Retina (tissue), 1 donor: ENCODE data around the gene RGS9.
"Not testable (repeated sequence)": the region's sequence is repeated elsewhere in the genome, so short reads cannot be mapped to it uniquely, and the experiment has no call there.

Source experiments
- DNase-seq: peaks from one replicate; pipeline ENCODE4 v3.0.0-alpha.2; 2016

RGS9 gene

GRCh38 chr17:65116515-65116914 lies 20.7 kb upstream of the RGS9 start:
- DNase-seq: not testable (repeated sequence)

- DNase-seq: no peak
Observed at GRCh38 chr17:65117384-65118035, 19.7 kb upstream of the RGS9 start.

GRCh38 chr17:65121368-65121767 lies 15.8 kb upstream of the RGS9 start:
- no peak for DNase-seq

GRCh38 chr17:65121916-65122806 lies 15.0 kb upstream of the RGS9 start:
- no peak for DNase-seq

- DNase-seq: peak; percentile 93
Observed at GRCh38 chr17:65122836-65123756, 14.1 kb upstream of the RGS9 start.

- DNase-seq: no peak
Observed at GRCh38 chr17:65123757-65124675, 13.2 kb upstream of the RGS9 start.

GRCh38 chr17:65130832-65131231 lies 6.3 kb upstream of the RGS9 start:
- DNase-seq: no peak

GRCh38 chr17:65131240-65131639 lies 5.9 kb upstream of the RGS9 start:
- DNase-seq: no peak

GRCh38 chr17:65131946-65132345 lies 5.2 kb upstream of the RGS9 start:
- no peak for DNase-seq

- no peak for DNase-seq
Observed at GRCh38 chr17:65134035-65134434, 3.1 kb upstream of the RGS9 start.

- DNase-seq: no peak
Observed at GRCh38 chr17:65139101-65139764, 2.1 kb downstream of the RGS9 start.

- no peak for DNase-seq
Observed at GRCh38 chr17:65142247-65142646, 5.1 kb downstream of the RGS9 start.

GRCh38 chr17:65143889-65144604 lies 6.9 kb downstream of the RGS9 start:
- DNase-seq: peak; percentile 68

- DNase-seq: no peak
Observed at GRCh38 chr17:65145743-65146142, 8.6 kb downstream of the RGS9 start.

GRCh38 chr17:65147955-65148354 lies 10.8 kb downstream of the RGS9 start:
- DNase-seq: no peak

GRCh38 chr17:65154770-65155589 lies 17.8 kb downstream of the RGS9 start:
- DNase-seq: no peak

GRCh38 chr17:65155622-65156021 lies 18.5 kb downstream of the RGS9 start:
- DNase-seq: no peak

GRCh38 chr17:65156185-65156834 lies 19.1 kb downstream of the RGS9 start:
- DNase-seq: no peak

- DNase-seq: no peak
Observed at GRCh38 chr17:65156835-65157565, 19.8 kb downstream of the RGS9 start.
